ENCODE results near the gene PXDC1.

DNA sequence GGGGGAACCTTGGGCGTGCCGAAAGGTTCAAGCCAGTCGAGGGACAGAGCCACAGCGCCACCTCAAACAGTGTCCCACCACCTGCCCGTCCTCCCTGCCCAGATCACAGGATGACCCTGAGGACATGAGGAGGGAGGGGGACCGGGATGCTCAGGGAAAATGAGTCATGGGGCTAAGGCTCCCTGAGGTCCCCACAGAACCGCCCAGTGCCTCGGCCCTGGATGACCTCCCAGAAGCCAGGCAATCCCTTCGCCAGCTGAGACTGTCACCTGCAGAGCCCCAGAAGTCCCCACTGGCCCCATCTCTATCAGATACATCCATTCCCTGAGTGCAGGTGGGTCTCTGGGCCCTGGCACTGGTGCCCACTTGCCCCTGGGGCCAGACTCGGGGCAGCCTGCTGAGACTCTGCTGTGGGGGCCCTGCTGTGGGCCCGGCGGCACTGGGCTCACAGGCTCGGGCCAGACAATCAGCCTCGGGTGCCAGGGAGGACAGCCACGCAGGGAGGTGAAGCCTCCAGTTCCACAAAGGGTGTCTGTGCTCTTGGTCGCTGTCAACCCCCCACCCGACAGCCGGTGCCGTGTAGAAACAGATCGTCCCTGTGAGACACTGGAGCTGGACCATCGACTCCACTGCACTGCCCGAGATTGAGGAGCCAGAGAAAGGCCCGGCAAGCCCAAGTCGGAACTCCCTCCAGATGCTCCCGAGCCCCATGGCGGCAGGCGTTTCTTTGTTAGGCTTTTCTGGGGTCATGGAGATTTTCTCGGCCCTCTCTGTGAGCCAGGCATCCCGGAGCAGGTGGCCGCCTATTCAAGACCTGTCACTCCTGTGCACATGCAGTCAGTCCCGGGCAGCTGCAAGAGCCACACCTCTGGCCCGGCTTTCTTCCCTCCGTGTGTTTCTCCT, 26.1 kb downstream of the PXDC1 start:
- TF ChIP-seq, protein P1, sequence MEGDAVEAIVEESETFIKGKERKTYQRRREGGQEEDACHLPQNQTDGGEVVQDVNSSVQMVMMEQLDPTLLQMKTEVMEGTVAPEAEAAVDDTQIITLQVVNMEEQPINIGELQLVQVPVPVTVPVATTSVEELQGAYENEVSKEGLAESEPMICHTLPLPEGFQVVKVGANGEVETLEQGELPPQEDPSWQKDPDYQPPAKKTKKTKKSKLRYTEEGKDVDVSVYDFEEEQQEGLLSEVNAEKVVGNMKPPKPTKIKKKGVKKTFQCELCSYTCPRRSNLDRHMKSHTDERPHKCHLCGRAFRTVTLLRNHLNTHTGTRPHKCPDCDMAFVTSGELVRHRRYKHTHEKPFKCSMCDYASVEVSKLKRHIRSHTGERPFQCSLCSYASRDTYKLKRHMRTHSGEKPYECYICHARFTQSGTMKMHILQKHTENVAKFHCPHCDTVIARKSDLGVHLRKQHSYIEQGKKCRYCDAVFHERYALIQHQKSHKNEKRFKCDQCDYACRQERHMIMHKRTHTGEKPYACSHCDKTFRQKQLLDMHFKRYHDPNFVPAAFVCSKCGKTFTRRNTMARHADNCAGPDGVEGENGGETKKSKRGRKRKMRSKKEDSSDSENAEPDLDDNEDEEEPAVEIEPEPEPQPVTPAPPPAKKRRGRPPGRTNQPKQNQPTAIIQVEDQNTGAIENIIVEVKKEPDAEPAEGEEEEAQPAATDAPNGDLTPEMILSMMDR (IDR thresholded peaks at IDR 0.05), result no peak
- TF ChIP-seq REST (IDR thresholded peaks at IDR 0.05; ENCODE audit: insufficient read depth in 1 of 2, low read depth in 2 of 2, low read length in 1 of 2) (no peak), POLR2AphosphoS5 (IDR thresholded peaks at IDR 0.05; ENCODE audit: low read depth, low read length) (no peak), SIN3A (IDR thresholded peaks at IDR 0.05; ENCODE audit: borderline replicate concordance, insufficient read depth, low read depth, low read length) (no peak)

Data from Panc1 (cell line).